ENCODE data around the gene ZMIZ1. TPM values are rescaled to one million over a fixed set of nuclear protein-coding genes. Genes with fewer than 3 reads are reported as not detected.
A peak's percentile ranks its signal among the peaks of the same experiment; 100 is the strongest.

The ZMIZ1 gene
- polyA plus RNA-seq, 2 of the 4 experiments (the other 2 are of a cell fraction): 8.1 to 30.3 TPM

GRCh38 chr10:79230850-79231249, 162.1 kb downstream of the ZMIZ1 start:
- DNase-seq (ENCODE audit: low read depth in 1 of 2, low spot score in 1 of 2): no peak
- 90% methylated on average over 4 of the region's 4 CpGs for WGBS (ENCODE audit: missing lambda C conversion rate)
- Histone ChIP-seq H3K4me3 (no peak overlapping the region), H3K4me1 (peaks cover 13% of the 10 kb centered on the region; the same call in 2 of the 3 replicates), H3K4me2 (no peak overlapping the region), H3K9me3 (no peaks in the 10 kb centered on the region), H3K27ac (no peak overlapping the region)
- CTCF ChIA-PET: interaction anchor here (1.1 kb wide), 1 partner anchor 10 kb away, joined by 3 read pairs; no protein-coding TSS in a partner anchor
- FAIRE-seq: no peak
- TF ChIP-seq RAD21 (conservative IDR thresholded peaks at IDR 0.05 in 1 of 2, IDR thresholded peaks at IDR 0.05 in 1 of 2) (no peak), GATA3 (IDR thresholded peaks at IDR 0.05; ENCODE audit: borderline replicate concordance) (no peak)
- POLR2A ChIA-PET: no interaction called here
- no peak for ATAC-seq

GRCh38 chr10:79231908-79232307, 163.1 kb downstream of the ZMIZ1 start:
- no peaks in the 10 kb centered on the region for H3K9me3 ChIP-seq
- ChIA-PET CTCF (interaction anchor here (1.1 kb wide), 1 partner anchor 9 kb away, joined by 3 read pairs; no protein-coding TSS in a partner anchor), POLR2A (no interaction called here)
- FAIRE-seq (no peak), DNase-seq (ENCODE audit: low read depth in 1 of 2, low spot score in 1 of 2) (no peak), ATAC-seq (no peak)
- no peak overlapping the region for H3K4me2 ChIP-seq
- no peak overlapping the region for H3K27ac ChIP-seq
- H3K4me1 ChIP-seq: peaks cover 13% of the 10 kb centered on the region; the same call in 2 of the 3 replicates
- peak; percentile 64 for TF ChIP-seq ZFP36 (IDR thresholded peaks at IDR 0.05; ENCODE audit: borderline replicate concordance, partially characterized antibody)
- TF ChIP-seq REST (IDR thresholded peaks at IDR 0.05): no peak
- TF ChIP-seq KDM1A (IDR thresholded peaks at IDR 0.05; ENCODE audit: low read depth): peak; percentile 43; the same call in 1 of the 2 replicates
- 69% methylated on average over 3 of the region's 3 CpGs for WGBS (ENCODE audit: missing lambda C conversion rate)
- no peak overlapping the region for H3K4me3 ChIP-seq

DNA sequence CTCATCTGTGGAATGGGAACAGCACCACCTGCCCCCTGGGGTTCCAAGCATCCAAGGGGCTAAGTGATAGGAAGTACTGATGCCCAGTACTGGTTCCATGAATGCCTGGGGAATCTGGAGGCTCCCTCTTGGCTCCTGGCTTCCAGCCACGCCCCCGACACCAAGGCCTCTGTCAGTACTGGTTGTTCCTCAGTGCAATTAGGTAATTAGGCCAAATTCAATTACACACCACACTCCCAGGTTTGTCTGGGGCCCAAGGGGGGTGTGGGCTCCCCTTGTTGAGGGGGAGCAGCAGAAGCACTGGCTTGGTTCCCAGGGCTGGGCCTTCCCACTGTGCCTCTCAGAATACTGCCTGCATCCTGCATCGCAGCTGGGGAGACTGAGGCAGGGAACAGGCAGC, 164.1 kb downstream of the ZMIZ1 start:
- 92% methylated on average over 2 of the region's 3 CpGs for WGBS (ENCODE audit: missing lambda C conversion rate)
- no peak for FAIRE-seq
- Histone ChIP-seq H3K4me1 (peaks cover 16% of the 10 kb centered on the region; the same call in 2 of the 3 replicates), H3K9me3 (no peaks in the 10 kb centered on the region), H3K4me3 (no peak overlapping the region), H3K27ac (no peak overlapping the region), H3K4me2 (no peak overlapping the region)
- no peak for ATAC-seq
- ChIA-PET POLR2A (no interaction called here), CTCF (no interaction called here)
- DNase-seq (ENCODE audit: low read depth in 1 of 2, low spot score in 1 of 2): no peak
- TF ChIP-seq ZSCAN20 (CRISPR knock-in tag; IDR thresholded peaks at IDR 0.05): no peak
- no peak for TF ChIP-seq ZNF302 (CRISPR knock-in tag; IDR thresholded peaks at IDR 0.05)
- TF ChIP-seq CEBPB (IDR thresholded peaks at IDR 0.05): no peak
- TF ChIP-seq ZFP36 (IDR thresholded peaks at IDR 0.05; ENCODE audit: borderline replicate concordance, partially characterized antibody): no peak
- no peak for TF ChIP-seq CHD4 (IDR thresholded peaks at IDR 0.05; ENCODE audit: borderline replicate concordance)
- no peak for TF ChIP-seq ZC3H11A (IDR thresholded peaks at IDR 0.05)
- no peak for TF ChIP-seq E2F6 (IDR thresholded peaks at IDR 0.05; ENCODE audit: borderline replicate concordance, low read depth)
- no peak for TF ChIP-seq FOXS1 (CRISPR knock-in tag; IDR thresholded peaks at IDR 0.05)
- no peak for TF ChIP-seq CBX2 (IDR thresholded peaks at IDR 0.05; ENCODE audit: borderline replicate concordance, low read depth)
- TF ChIP-seq, protein P1, sequence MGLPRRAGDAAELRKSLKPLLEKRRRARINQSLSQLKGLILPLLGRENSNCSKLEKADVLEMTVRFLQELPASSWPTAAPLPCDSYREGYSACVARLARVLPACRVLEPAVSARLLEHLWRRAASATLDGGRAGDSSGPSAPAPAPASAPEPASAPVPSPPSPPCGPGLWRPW (IDR thresholded peaks at IDR 0.05): no peak
- no peak for TF ChIP-seq MAFK (IDR thresholded peaks at IDR 0.05; ENCODE audit: partially characterized antibody)
- TF ChIP-seq HMGXB4 (CRISPR knock-in tag; IDR thresholded peaks at IDR 0.05; ENCODE audit: borderline replicate concordance): no peak
- TF ChIP-seq SMC3 (IDR thresholded peaks at IDR 0.05): no peak
- no peak for TF ChIP-seq HOXA7 (CRISPR knock-in tag; IDR thresholded peaks at IDR 0.05)
- no peak for TF ChIP-seq REST (IDR thresholded peaks at IDR 0.05)
- TF ChIP-seq JUN (IDR thresholded peaks at IDR 0.05): no peak
- TF ChIP-seq CBX8 (IDR thresholded peaks at IDR 0.05): no peak
- TF ChIP-seq, protein P2, sequence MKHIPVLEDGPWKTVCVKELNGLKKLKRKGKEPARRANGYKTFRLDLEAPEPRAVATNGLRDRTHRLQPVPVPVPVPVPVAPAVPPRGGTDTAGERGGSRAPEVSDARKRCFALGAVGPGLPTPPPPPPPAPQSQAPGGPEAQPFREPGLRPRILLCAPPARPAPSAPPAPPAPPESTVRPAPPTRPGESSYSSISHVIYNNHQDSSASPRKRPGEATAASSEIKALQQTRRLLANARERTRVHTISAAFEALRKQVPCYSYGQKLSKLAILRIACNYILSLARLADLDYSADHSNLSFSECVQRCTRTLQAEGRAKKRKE (CRISPR knock-in tag; IDR thresholded peaks at IDR 0.05; ENCODE audit: low read depth): no peak
